ENCODE measurements around the gene MVB12B.
"Not testable (repeated sequence)": the region's sequence is repeated elsewhere in the genome, so short reads cannot be mapped to it uniquely, and the experiment has no call there.

The MVB12B gene

DNA sequence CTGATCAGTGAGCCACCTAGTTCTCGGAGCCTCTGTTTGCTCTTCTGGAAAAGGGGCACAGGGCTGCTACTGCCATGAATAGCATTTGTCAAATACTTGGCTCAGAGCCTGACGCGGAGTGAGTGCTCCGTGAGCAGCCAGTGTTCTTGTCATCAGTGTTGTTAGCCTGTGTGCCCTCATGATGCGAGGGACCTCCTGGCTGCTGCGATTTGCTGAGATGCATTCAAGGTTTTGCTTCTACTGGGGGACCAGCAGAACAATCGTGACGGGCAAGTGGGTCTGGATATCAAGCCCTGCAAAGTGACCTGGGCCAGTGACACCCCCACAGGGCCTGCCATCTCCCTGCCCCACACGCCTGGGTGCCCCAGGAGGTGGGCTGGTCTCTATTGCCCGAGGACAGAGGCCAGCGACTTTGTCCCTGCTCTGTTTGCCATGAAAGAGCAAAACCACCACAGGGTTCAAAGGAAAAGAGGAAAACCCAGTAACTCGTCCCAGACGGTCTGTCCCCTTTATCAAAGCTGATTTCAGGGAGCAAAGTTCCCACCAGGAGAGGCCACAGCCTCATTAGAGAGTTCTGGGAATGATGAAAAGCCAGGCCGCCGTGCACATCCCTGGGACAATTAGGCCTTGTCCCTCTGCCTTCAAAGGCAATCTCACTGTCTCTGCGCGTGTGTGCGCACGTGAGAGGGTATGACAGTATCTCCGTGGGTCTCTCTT is 200.6 kb downstream of the MVB12B start:
- in situ Hi-C loops (cut with MboI; ENCODE audit: low sequenced_read_pairs), result no loop called here

- in situ Hi-C loops (cut with MboI; ENCODE audit: low sequenced_read_pairs), result no loop called here
These were observed 201.5 kb downstream of the MVB12B start for GRCh38 chr9:126528111-126528510.

DNA sequence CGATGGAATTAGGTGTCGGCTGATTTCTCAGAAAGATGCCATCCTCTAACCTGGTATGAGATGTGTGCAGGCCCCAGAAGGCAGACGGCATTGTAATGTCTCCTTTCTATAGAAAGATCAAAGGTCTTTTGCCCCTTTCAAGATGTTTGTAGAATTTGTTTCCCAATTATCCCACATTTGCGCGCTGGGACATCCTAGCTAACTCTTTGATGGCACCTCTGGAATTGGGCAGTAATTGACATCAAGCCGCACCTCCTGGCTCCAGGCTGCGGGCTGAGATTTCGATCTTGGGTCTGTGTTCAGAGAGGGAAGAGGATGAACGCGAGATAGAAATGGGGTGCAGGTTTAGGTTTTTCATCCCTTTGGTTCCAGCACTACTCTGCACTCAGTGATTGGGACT is 202.3 kb downstream of the MVB12B start:
- in situ Hi-C loops (cut with MboI; ENCODE audit: low sequenced_read_pairs), result no loop called here

DNA sequence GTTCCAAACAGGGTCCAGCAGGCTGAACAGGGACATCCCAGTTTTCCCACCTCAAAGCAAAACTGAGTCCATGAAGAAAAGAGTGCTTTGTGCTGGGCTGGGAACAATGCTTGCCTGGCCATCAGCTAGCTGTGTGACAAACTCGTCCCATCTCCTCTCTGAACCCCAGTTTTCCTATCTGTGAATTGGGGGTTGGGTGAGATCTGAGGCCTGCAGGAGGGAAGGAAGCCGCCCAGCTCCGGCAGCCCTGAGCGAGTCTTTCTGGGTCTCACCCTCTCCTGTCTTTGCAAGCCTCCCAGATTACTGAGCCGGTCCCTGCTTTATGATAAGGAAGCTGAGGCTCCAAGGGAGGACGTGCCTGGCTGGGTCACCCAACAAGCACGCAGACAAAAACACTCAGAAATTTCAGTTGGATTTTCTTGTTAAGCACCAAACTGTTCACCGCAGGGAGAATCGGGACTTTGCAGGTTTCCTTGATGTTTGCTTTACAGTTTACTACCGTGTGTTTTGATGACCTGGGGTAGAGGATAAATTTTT is 204.5 kb downstream of the MVB12B start:
- in situ Hi-C loops (cut with MboI; ENCODE audit: low sequenced_read_pairs), result no loop called here

DNA sequence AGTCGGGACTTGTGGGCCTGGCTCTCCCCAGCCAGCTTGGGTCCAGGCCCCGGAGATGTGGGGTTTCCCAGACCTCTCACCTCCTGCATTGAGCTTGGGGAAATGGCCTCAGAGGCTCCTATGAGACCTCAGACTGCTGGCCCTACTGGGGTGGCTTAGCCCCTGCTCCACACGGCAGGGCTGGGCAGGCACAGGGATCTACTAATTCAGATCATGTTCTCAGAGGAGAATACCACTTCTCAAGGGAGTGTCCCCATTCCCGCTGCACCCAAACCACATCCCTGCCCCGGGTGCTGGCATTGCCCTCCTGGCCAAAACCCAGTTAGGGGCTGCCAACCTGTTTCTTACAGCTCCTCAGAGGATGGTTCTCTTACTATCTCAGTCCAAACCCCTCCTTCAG is 205.0 kb downstream of the MVB12B start:
- in situ Hi-C loops (cut with MboI; ENCODE audit: low sequenced_read_pairs), result no loop called here

DNA sequence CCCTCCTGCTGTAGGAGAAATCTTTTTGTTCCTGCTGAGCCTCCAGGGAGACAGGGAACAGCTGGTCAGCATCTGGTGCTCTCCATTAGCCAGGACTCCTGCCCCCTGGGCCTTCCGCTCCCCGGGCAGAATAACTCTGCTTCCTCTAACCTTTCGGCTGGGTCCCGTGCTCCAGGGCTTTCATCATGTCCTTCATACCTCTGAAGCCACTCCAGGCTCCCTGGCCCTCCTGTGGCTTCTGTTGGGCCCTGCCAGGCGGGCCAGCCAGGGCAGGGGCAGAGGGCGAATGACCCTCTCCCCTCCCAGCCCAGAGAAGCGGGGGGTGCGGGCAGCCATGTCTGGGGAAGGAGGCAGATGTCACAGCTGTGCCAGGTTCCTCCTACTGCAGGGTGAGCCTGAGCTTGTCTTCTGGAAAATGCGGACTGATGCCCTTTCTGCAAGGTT is 205.4 kb downstream of the MVB12B start:
- in situ Hi-C loops (cut with MboI; ENCODE audit: low sequenced_read_pairs), result no loop called here

- in situ Hi-C loops (cut with MboI; ENCODE audit: low sequenced_read_pairs), result no loop called here
These were observed 205.9 kb downstream of the MVB12B start for GRCh38 chr9:126532489-126532888.

GRCh38 chr9:126532951-126533925 is 206.6 kb downstream of the MVB12B start:
- in situ Hi-C loops (cut with MboI; ENCODE audit: low sequenced_read_pairs), result no loop called here

- in situ Hi-C loops (cut with MboI; ENCODE audit: low sequenced_read_pairs), result no loop called here
These were observed 207.3 kb downstream of the MVB12B start for GRCh38 chr9:126533926-126534310.

DNA sequence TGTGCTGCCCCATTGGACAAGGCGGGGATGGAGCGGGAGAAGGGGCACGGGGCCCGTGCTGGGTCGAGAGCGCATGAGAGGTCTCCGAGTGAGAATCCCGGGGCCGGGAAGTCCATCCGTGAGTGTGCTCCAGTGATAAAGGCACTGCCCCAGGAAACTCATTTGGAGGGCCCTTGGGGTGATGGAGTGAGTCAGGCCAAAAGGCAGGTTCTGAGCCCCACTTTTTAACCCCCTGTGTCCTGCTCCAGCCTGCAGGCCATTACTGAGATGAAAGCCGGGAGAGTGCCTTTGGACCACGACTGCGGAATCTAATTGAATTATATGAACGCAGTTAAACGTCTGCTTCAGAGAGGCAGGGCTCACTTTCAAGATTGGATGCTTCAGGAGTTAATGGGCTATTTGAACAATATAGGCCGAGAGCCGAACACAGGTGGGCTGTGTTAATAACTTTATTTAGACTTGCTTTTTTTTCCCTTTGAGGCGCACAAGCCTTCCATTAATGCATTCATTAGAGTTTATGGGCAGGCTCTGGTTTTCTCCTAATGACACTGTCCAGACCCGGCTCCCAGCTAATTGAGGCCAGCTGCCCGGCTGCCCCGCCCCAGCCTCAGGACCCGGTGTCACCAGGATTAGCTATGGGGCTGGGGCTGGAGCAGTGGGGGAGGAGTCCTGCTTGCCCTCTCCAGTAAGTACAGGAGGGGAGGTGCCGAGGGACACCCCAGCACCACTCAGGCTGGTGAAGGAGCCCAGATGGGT is 208.0 kb downstream of the MVB12B start:
- in situ Hi-C loops (cut with MboI; ENCODE audit: low sequenced_read_pairs), result no loop called here

GRCh38 chr9:126536131-126536530 is 209.5 kb downstream of the MVB12B start:
- in situ Hi-C loops (cut with MboI; ENCODE audit: low sequenced_read_pairs), result no loop called here

GRCh38 chr9:126536841-126537465 is 210.3 kb downstream of the MVB12B start:
- in situ Hi-C loops (cut with MboI; ENCODE audit: low sequenced_read_pairs), result no loop called here

GRCh38 chr9:126538550-126538949 is 211.9 kb downstream of the MVB12B start:
- in situ Hi-C loops (cut with MboI; ENCODE audit: low sequenced_read_pairs), result no loop called here

DNA sequence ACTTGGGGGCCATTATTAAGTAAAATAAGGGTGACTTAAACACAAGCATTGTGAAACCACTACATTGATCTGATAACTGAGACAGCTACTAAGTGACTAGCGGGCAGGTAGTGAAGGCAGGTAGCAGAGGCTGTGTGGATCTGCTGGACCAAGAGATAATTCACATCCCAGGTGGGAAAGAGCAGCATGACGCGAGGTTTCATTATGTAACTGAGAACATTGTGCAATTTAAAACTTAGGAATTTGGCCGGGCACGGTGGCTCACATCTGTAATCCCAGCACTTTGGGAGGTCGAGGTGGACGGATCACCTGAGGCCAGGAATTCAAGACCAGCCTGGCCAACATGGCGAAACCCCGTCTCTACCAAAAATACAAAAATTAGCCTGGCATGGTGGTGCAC is 213.8 kb downstream of the MVB12B start:
- in situ Hi-C loops (cut with MboI; ENCODE audit: low sequenced_read_pairs), result not testable (repeated sequence)

GRCh38 chr9:126543490-126543889 is 216.9 kb downstream of the MVB12B start:
- in situ Hi-C loops (cut with MboI; ENCODE audit: low sequenced_read_pairs), result no loop called here

GRCh38 chr9:126545106-126545505 is 218.5 kb downstream of the MVB12B start:
- in situ Hi-C loops (cut with MboI; ENCODE audit: low sequenced_read_pairs), result no loop called here

GRCh38 chr9:126546036-126546435 is 219.4 kb downstream of the MVB12B start:
- in situ Hi-C loops (cut with MboI; ENCODE audit: low sequenced_read_pairs), result no loop called here

DNA sequence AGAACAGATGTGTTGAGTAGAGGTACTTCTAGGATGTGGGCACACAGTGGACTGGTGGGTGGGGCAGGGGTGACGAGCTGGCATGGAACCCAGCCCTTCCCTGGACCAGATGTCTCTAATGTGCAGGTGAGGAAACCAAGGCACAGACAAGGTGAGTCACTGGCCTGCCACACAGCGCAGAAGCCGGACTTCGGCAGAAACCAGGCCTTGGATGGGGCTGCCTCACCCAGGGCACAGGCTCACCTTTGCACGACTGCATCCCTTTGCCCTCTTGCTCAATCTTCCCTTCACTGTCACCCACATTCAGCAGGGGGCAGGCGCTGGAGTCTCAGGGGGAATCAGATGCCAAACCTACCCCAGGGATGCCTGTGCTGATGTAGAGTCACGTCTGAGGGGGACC is 221.7 kb downstream of the MVB12B start:
- in situ Hi-C loops (cut with MboI; ENCODE audit: low sequenced_read_pairs), result no loop called here

- in situ Hi-C loops (cut with MboI; ENCODE audit: low sequenced_read_pairs), result loop anchor here (10.0 kb wide), 1 partner anchor 45 kb away; no protein-coding TSS in a partner anchor
These were observed 222.8 kb downstream of the MVB12B start for GRCh38 chr9:126549246-126550006.

Data from HL-60/S4 treated with retinoic acid at 250 ng/mL for 4 days and 3 days (cell line).